ENCODE data around the gene TDRD7.

- TF ChIP-seq, protein P1, sequence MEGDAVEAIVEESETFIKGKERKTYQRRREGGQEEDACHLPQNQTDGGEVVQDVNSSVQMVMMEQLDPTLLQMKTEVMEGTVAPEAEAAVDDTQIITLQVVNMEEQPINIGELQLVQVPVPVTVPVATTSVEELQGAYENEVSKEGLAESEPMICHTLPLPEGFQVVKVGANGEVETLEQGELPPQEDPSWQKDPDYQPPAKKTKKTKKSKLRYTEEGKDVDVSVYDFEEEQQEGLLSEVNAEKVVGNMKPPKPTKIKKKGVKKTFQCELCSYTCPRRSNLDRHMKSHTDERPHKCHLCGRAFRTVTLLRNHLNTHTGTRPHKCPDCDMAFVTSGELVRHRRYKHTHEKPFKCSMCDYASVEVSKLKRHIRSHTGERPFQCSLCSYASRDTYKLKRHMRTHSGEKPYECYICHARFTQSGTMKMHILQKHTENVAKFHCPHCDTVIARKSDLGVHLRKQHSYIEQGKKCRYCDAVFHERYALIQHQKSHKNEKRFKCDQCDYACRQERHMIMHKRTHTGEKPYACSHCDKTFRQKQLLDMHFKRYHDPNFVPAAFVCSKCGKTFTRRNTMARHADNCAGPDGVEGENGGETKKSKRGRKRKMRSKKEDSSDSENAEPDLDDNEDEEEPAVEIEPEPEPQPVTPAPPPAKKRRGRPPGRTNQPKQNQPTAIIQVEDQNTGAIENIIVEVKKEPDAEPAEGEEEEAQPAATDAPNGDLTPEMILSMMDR (IDR thresholded peaks at IDR 0.05): no peak
- peak; percentile 26 to 49 for TF ChIP-seq POLR2A (IDR thresholded peaks at IDR 0.05)
Observed at GRCh38 chr9:97518909-97519307, 107.0 kb downstream of the TDRD7 start.
